CD14-positive monocyte (primary cell): Measurements from ENCODE around the gene HMGN2. TPM values are rescaled to one million over a fixed set of nuclear protein-coding genes. Genes with fewer than 3 reads are reported as not detected.

Source experiments
- DNase-seq, 3 donors: peaks; one replicate each; pipeline ENCODE4 v3.0.0-alpha.2; 2011 to 2022
- H2AFZ ChIP-seq: 2 replicates; pipeline ENCODE4 v1.6.0; 2012; ENCODE audit warnings: mild to moderate bottlenecking, low read depth, low read length, inconsistent platforms; ENCODE audit not compliant: insufficient read depth, poor library complexity, severe bottlenecking
- H3K27ac ChIP-seq, 2 donors: 1 replicate in 1 of 2; 2 replicates in 1 of 2; pipeline ENCODE4 v1.5.1; 2012 to 2013; ENCODE audit warnings: low read length in 2 of 2, control low read depth in 1 of 2, inconsistent platforms in 1 of 2, low read depth in 1 of 2, mild to moderate bottlenecking in 1 of 2
- H3K27me3 ChIP-seq, 2 donors: one replicate each; pipeline versions ENCODE4 v1.6.0 to v1.6.1; 2011 to 2013; ENCODE audit warnings: low read length in 2 of 2; ENCODE audit not compliant: control insufficient read depth in 2 of 2, insufficient read depth in 2 of 2
- H3K36me3 ChIP-seq, 2 donors: replicated peaks in 1 of 2; 1 replicate in 1 of 2; 2 replicates in 1 of 2; pipeline versions ENCODE4 v1.5.1 to v1.6.1; 2012 to 2013; ENCODE audit warnings: low read length in 2 of 2, control low read depth in 1 of 2, inconsistent platforms in 1 of 2, mild to moderate bottlenecking in 1 of 2; ENCODE audit not compliant: insufficient read depth in 2 of 2, control insufficient read depth in 1 of 2
- H3K4me1 ChIP-seq, 2 donors: 1 replicate in 1 of 2; 2 replicates in 1 of 2; pipeline versions ENCODE4 v1.5.1 to v1.6.1; 2012 to 2013; ENCODE audit warnings: low read length in 2 of 2, control low read depth in 1 of 2, inconsistent platforms in 1 of 2, mild to moderate bottlenecking in 1 of 2, moderate library complexity in 1 of 2; ENCODE audit not compliant: insufficient read depth in 2 of 2, control insufficient read depth in 1 of 2
- H3K4me2 ChIP-seq: replicated peaks from 2 replicates; pipeline ENCODE3; 2012; ENCODE audit warnings: low read length, moderate library complexity, mild to moderate bottlenecking; ENCODE audit not compliant: poor library complexity, severe bottlenecking; ENCODE audit errors: extremely low read depth
- H3K4me3 ChIP-seq, 3 experiments: fragments of 200-600 bp in 1 of 3; sonication (generic) in 1 of 3; replicated peaks in 1 of 3; 1 replicate in 2 of 3; 2 replicates in 1 of 3; pipeline ENCODE4 v1.5.1; 2011 to 2013; ENCODE audit warnings: low read length in 3 of 3, mild to moderate bottlenecking in 3 of 3, control low read depth in 2 of 3, low read depth in 2 of 3, inconsistent platforms in 1 of 3, moderate library complexity in 1 of 3
- H3K79me2 ChIP-seq: 2 replicates; pipeline ENCODE4 v1.6.0; 2012; ENCODE audit warnings: mild to moderate bottlenecking, control low read depth, inconsistent platforms, low read length, moderate library complexity; ENCODE audit not compliant: insufficient read depth
- H3K9ac ChIP-seq: 2 replicates; pipeline ENCODE4 v1.6.0; 2017; ENCODE audit warnings: low read length, mild to moderate bottlenecking; ENCODE audit not compliant: insufficient read depth, poor library complexity, severe bottlenecking
- H3K9me3 ChIP-seq, 2 donors: replicated peaks in 1 of 2; 1 replicate in 1 of 2; 2 replicates in 1 of 2; pipeline versions ENCODE4 v1.5.1 to v1.6.1; 2012 to 2013; ENCODE audit warnings: low read length in 2 of 2, control low read depth in 1 of 2; ENCODE audit not compliant: control insufficient read depth in 1 of 2, insufficient read depth in 1 of 2
- H4K20me1 ChIP-seq: 2 replicates; pipeline ENCODE4 v1.6.0; 2012; ENCODE audit warnings: mild to moderate bottlenecking, low read length, control low read depth, moderate library complexity; ENCODE audit not compliant: insufficient read depth
- H3K27ac Mint-ChIP-seq, 7 donors: one replicate each; pipeline ENCODE4 v1.8.0; 2020; ENCODE audit warnings: mild to moderate bottlenecking in 7 of 7, mixed read lengths in 7 of 7, moderate library complexity in 6 of 7, inconsistent platforms in 2 of 7
- H3K27me3 Mint-ChIP-seq, 3 donors: one replicate each; pipeline ENCODE4 v1.8.0; 2021 to 2022; ENCODE audit warnings: low read depth in 3 of 3, mild to moderate bottlenecking in 3 of 3, mixed read lengths in 3 of 3, moderate library complexity in 3 of 3, inconsistent platforms in 1 of 3
- H3K36me3 Mint-ChIP-seq, 2 donors: one replicate each; pipeline ENCODE4 v1.8.0; 2020; ENCODE audit warnings: mixed read lengths in 2 of 2, inconsistent platforms in 1 of 2, mild to moderate bottlenecking in 1 of 2
- H3K4me1 Mint-ChIP-seq: one replicate; pipeline ENCODE4 v1.8.0; 2020; ENCODE audit warnings: mild to moderate bottlenecking, mixed read lengths
- H3K4me3 Mint-ChIP-seq, 2 donors: one replicate each; pipeline ENCODE4 v1.8.0; 2020; ENCODE audit warnings: mild to moderate bottlenecking in 2 of 2, mixed read lengths in 2 of 2, moderate library complexity in 1 of 2
- H3K9me3 Mint-ChIP-seq, 7 donors: one replicate each; pipeline ENCODE4 v1.8.0; 2020 to 2022; ENCODE audit warnings: mixed read lengths in 7 of 7, mild to moderate bottlenecking in 6 of 7, moderate library complexity in 6 of 7, inconsistent platforms in 2 of 7
- WGBS: methylation state at CpG from one replicate; pipeline ENCODE4 v1.1.5; 2013; ENCODE audit warnings: missing lambda C conversion rate; ENCODE audit not compliant: insufficient coverage; 5-methylcytosine and 5-hydroxymethylcytosine counted together
- intact Hi-C, 2 donors: fragments of 100-400 bp; cut with micrococcal nuclease; formaldehyde crosslinking; loops; one replicate each; pipeline versions ENCODE4 v1.15.0 to v1.15.1; 2023
- polyA plus RNA-seq, 3 donors: library from polyadenylated mRNA; depleted of rRNA in 1 of 3; unstranded in 2 of 3; stranded (reverse) in 1 of 3; fragments of 300-500 nt in 2 of 3; fragments of >200 nt in 1 of 3; fragmentation: Illumina TruSeq in 2 of 3; gene quantifications; 1 replicate in 2 of 3; 2 replicates in 1 of 3; pipeline ENCODE4 v1.2.3, GENCODE V29; 2012 to 2021
- TF ChIP-seq, protein P1 (sequence below): fragments of 200-600 bp; IDR thresholded peaks from one replicate; pipeline ENCODE4 v1.8.0; 2022; ENCODE audit warnings: antibody characterized with exemption, mild to moderate bottlenecking

Gene HMGN2
- polyA plus RNA-seq, 3 donors, result 400 to 575 (median 555) TPM

DNA sequence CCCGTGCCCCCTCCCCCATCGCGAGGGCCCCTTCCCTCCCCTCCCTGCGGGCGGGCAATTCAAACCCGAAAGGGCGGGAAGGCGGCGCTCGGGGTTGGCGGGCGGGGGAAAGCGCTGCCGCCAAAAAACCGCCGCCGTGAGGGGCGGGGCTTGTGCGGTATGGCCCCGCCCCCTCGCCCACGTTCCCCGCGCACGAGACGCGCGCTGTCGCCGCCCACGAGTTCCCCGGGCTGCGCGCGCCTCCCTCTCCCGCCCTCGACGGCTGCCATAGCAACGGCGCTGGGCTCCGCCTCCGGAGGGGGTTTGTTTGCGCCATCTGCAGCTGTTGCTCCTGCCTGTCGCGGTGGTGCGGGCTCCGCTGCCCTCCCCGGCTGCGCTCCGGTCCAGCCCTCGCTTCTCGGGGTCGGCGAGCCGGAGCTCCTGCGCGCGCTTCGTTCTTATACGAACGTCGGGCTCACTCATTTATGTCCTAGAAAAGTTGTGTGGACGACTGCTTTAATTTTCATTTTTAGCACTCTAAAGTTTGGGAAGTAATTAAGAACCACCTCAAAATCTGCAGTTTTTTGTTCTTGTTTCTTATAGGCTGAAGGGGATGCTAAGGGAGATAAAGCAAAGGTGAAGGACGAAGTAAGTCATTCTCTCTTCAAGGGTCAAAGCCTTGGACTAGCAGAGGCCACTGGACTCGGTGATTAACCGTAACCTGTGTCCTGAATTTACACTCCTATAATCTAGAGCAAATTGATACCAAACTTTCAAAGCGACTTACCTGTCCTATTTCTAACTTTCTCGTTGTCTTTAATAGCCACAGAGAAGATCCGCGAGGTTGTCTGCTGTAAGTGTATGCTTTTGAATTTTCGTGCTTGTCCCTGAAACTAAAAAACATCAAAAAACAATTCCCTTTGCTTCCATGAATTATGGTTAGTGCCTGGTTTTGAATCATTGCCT lies 933 bp downstream of the HMGN2 start:
- peaks cover 45 to 59% of the 10 kb centered on the region in 2 donors for H3K36me3 Mint-ChIP-seq
- H3K36me3 ChIP-seq, result peaks cover 32 to 52% of the 10 kb centered on the region in 2 donors
- H3K4me1 ChIP-seq, result peaks cover 37 to 47% of the 10 kb centered on the region in 2 donors
- peak overlapping the region; percentile 93 to 96 for H3K4me3 Mint-ChIP-seq
- peaks cover 78% of the 10 kb centered on the region for H4K20me1 ChIP-seq
- peaks cover 51% of the 10 kb centered on the region for H3K79me2 ChIP-seq
- intact Hi-C loops, result loop anchor here in 1 of 2 donors (2.0 kb wide), 2 partner anchors 28 to 40 kb away; partner anchors contain the start of gene DHDDS
- peaks cover 0 to 3% (median 0%) of the 10 kb centered on the region in 3 donors for H3K27me3 Mint-ChIP-seq
- H3K9ac ChIP-seq, result peak overlapping the region; percentile 90
- H3K27me3 ChIP-seq, result no peaks in the 10 kb centered on the region
- H3K27ac Mint-ChIP-seq, result peak overlapping the region; percentile 78 to 93 (median 87)
- no peaks in the 10 kb centered on the region for H3K9me3 Mint-ChIP-seq
- TF ChIP-seq, protein P1, sequence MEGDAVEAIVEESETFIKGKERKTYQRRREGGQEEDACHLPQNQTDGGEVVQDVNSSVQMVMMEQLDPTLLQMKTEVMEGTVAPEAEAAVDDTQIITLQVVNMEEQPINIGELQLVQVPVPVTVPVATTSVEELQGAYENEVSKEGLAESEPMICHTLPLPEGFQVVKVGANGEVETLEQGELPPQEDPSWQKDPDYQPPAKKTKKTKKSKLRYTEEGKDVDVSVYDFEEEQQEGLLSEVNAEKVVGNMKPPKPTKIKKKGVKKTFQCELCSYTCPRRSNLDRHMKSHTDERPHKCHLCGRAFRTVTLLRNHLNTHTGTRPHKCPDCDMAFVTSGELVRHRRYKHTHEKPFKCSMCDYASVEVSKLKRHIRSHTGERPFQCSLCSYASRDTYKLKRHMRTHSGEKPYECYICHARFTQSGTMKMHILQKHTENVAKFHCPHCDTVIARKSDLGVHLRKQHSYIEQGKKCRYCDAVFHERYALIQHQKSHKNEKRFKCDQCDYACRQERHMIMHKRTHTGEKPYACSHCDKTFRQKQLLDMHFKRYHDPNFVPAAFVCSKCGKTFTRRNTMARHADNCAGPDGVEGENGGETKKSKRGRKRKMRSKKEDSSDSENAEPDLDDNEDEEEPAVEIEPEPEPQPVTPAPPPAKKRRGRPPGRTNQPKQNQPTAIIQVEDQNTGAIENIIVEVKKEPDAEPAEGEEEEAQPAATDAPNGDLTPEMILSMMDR, result no peak
- WGBS, result 2% methylated on average over 52 of the region's 71 CpGs
- H3K4me3 ChIP-seq, result peak overlapping the region; percentile 51 to 92 (median 81)
- H3K4me1 Mint-ChIP-seq, result peaks cover 52% of the 10 kb centered on the region
- no peaks in the 10 kb centered on the region for H3K9me3 ChIP-seq
- H3K27ac ChIP-seq, result peak overlapping the region; percentile 86 to 90
- H3K4me2 ChIP-seq, result peak overlapping the region; percentile 99
- H2AFZ ChIP-seq, result peak overlapping the region; percentile 79
- DNase-seq, result peak; percentile 93 to 95 (median 93)

DNA sequence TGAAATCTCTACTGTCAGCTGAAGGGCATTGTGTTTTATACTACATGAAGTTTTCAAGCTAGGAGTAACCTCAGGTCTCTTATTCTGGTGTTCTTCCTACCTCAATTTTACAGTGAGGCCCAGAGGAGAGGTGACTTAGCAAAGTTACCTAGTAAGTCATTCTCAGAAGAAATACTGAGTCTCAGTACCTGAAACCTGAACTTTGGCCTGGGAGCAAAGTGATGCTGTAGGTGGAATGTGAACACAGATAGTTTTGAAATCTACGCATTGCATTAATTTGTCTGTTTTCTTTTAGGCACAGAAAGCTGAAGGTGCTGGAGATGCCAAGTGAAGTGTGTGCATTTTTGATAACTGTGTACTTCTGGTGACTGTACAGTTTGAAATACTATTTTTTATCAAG lies 2.6 kb downstream of the HMGN2 start:
- peak overlapping the region in 1 of 2 donors; percentile 86 for H3K27ac ChIP-seq

More for the DNA sequence above, 2.6 kb downstream of the HMGN2 start:
- intact Hi-C loops, result no loop called here
- Mint-ChIP-seq H3K9me3 (no peaks in the 10 kb centered on the region), H3K4me3 (no peak overlapping the region), H3K4me1 (peaks cover 43% of the 10 kb centered on the region), H3K27ac (no peak overlapping the region), H3K36me3 (peaks cover 43 to 55% of the 10 kb centered on the region in 2 donors), H3K27me3 (peaks cover 0 to 3% (median 0%) of the 10 kb centered on the region in 3 donors)
- TF ChIP-seq, protein P1, result no peak
- H3K4me2 ChIP-seq, result no peak overlapping the region
- DNase-seq, result no peak
- H3K79me2 ChIP-seq, result peaks cover 36% of the 10 kb centered on the region
- 100% methylated on average over 1 of the region's 1 CpG for WGBS
- H3K9me3 ChIP-seq, result no peaks in the 10 kb centered on the region
- no peaks in the 10 kb centered on the region for H3K27me3 ChIP-seq
- peaks cover 64% of the 10 kb centered on the region for H4K20me1 ChIP-seq
- no peak overlapping the region for H3K9ac ChIP-seq
- H2AFZ ChIP-seq, result no peak overlapping the region
- H3K36me3 ChIP-seq, result peaks cover 38 to 52% of the 10 kb centered on the region in 2 donors
- H3K4me3 ChIP-seq, result no peak overlapping the region
- peaks cover 32 to 41% of the 10 kb centered on the region in 2 donors for H3K4me1 ChIP-seq
